ENCODE measurements around the gene ICOS. TPM values are rescaled to one million over a fixed set of nuclear protein-coding genes. Genes with fewer than 3 reads are reported as not detected.

Gene ICOS
- total and polyA plus RNA-seq, 4 donors: 0.02 to 0.17 (median 0.09) TPM; not detected in 1

DNA sequence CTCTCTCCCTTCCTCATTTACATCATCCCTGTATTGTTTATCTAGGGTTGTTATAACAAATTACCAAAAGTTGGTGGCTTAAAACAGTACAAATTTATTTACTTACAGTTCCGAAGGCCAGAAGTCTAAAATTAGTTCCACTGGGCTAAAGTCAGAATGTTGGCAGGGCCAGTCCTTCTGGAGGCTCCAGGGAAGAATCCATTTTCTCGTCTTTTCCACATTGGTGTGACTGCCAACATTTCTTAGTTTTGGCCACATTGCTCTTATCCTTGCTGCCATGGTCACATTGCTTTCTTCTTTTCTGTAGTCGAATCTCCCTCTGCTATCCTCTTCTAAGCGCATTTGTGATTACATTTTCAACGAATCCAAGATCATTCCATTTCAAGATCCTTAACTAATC is 34.7 kb downstream of the ICOS start:
- H3K4me1 ChIP-seq (ENCODE audit: control insufficient read depth in 4 of 4, insufficient read depth in 4 of 4, low read length in 3 of 4): no peaks in the 10 kb centered on the region
- H3K4me3 ChIP-seq (ENCODE audit: low read depth in 1 of 3, low read length in 3 of 3): no peak overlapping the region
- TF ChIP-seq SP1 (IDR thresholded peaks at IDR 0.05) (no peak), HNF4G (IDR thresholded peaks at IDR 0.05) (no peak), GABPA (IDR thresholded peaks at IDR 0.05 in 1 of 2, conservative IDR thresholded peaks at IDR 0.05 in 1 of 2) (no peak)
- H3K27ac ChIP-seq (ENCODE audit: low read depth in 1 of 2, low read length in 2 of 2): no peak overlapping the region
- no peaks in the 10 kb centered on the region for H3K9me3 ChIP-seq (ENCODE audit: control insufficient read depth in 4 of 4, low read length in 3 of 4)
- no peaks in the 10 kb centered on the region for H3K36me3 ChIP-seq (ENCODE audit: control insufficient read depth in 4 of 4, insufficient read depth in 3 of 4, low read depth in 1 of 4, low read length in 3 of 4)
- WGBS: 73% methylated on average over 5 of the region's 5 CpGs
- no peak overlapping the region for H3K9ac ChIP-seq (ENCODE audit: low read depth in 1 of 2, low read length in 2 of 2)
- no peak for DNase-seq (ENCODE audit: low spot score)
- no peaks in the 10 kb centered on the region for H3K27me3 ChIP-seq (ENCODE audit: control insufficient read depth in 4 of 4, insufficient read depth in 4 of 4, low read length in 3 of 4)

DNA sequence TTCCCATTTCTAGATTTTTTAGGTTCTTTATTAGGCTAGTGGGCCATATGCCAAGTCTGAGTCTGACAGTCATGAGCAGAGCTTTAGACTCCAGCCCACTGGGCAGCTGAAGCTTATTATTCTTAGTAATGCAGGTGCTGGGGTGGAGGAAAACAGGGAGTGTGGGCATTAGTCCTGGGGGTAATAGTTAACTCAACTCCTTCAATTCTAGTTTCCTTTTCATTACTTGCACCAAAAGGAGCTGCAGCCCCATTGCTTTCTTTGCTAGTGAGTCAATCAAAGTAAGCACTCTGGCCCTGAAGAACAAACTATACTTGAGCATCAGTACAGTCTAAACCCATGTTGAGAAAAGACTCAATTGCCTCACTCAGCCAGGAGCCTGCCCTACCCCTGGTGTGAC is 35.5 kb downstream of the ICOS start:
- Histone ChIP-seq H3K9me3 (ENCODE audit: control insufficient read depth in 4 of 4, low read length in 3 of 4) (no peaks in the 10 kb centered on the region), H3K27me3 (ENCODE audit: control insufficient read depth in 4 of 4, insufficient read depth in 4 of 4, low read length in 3 of 4) (no peaks in the 10 kb centered on the region), H3K27ac (ENCODE audit: low read depth in 1 of 2, low read length in 2 of 2) (no peak overlapping the region), H3K4me3 (ENCODE audit: low read depth in 1 of 3, low read length in 3 of 3) (no peak overlapping the region), H3K4me1 (ENCODE audit: control insufficient read depth in 4 of 4, insufficient read depth in 4 of 4, low read length in 3 of 4) (no peaks in the 10 kb centered on the region), H3K36me3 (ENCODE audit: control insufficient read depth in 4 of 4, insufficient read depth in 3 of 4, low read depth in 1 of 4, low read length in 3 of 4) (no peaks in the 10 kb centered on the region), H3K9ac (ENCODE audit: low read depth in 1 of 2, low read length in 2 of 2) (no peak overlapping the region)
- TF ChIP-seq JUND (IDR thresholded peaks at IDR 0.05) (no peak), RAD21 (IDR thresholded peaks at IDR 0.05) (no peak), YY1 (IDR thresholded peaks at IDR 0.05) (no peak), HNF4A (conservative IDR thresholded peaks at IDR 0.05) (no peak), EGR1 (IDR thresholded peaks at IDR 0.05; ENCODE audit: low read depth in 2 of 2) (no peak), FOXA2 (IDR thresholded peaks at IDR 0.05) (no peak), NR2F2 (IDR thresholded peaks at IDR 0.05) (no peak), RXRA (IDR thresholded peaks at IDR 0.05) (no peak)
- TF ChIP-seq, protein P1, sequence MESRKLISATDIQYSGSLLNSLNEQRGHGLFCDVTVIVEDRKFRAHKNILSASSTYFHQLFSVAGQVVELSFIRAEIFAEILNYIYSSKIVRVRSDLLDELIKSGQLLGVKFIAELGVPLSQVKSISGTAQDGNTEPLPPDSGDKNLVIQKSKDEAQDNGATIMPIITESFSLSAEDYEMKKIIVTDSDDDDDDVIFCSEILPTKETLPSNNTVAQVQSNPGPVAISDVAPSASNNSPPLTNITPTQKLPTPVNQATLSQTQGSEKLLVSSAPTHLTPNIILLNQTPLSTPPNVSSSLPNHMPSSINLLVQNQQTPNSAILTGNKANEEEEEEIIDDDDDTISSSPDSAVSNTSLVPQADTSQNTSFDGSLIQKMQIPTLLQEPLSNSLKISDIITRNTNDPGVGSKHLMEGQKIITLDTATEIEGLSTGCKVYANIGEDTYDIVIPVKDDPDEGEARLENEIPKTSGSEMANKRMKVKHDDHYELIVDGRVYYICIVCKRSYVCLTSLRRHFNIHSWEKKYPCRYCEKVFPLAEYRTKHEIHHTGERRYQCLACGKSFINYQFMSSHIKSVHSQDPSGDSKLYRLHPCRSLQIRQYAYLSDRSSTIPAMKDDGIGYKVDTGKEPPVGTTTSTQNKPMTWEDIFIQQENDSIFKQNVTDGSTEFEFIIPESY (IDR thresholded peaks at IDR 0.05): no peak
- TF ChIP-seq, protein P2, sequence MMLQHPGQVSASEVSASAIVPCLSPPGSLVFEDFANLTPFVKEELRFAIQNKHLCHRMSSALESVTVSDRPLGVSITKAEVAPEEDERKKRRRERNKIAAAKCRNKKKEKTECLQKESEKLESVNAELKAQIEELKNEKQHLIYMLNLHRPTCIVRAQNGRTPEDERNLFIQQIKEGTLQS (IDR thresholded peaks at IDR 0.05): no peak
- DNase-seq (ENCODE audit: low spot score): no peak

DNA sequence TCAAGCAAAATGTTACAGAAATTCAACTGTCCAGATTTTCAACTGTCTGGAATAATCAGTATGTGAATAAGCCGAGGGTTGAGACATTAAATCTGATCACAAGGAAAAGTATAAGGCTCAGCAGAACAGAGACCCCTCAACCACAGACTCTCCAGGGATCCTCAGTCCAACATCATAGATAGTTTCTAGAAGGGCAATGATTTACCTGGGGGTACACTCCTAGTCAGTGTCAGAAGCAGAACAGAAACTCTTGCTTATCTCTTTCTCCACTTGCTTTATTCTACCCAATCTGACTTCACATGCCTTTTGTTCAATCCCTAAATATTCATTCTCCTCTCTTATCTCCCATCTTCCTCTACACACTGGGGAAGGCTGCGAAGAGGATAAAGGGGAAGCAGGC is 36.4 kb downstream of the ICOS start:
- Histone ChIP-seq H3K36me3 (ENCODE audit: control insufficient read depth in 4 of 4, insufficient read depth in 3 of 4, low read depth in 1 of 4, low read length in 3 of 4) (no peaks in the 10 kb centered on the region), H3K27ac (ENCODE audit: low read depth in 1 of 2, low read length in 2 of 2) (no peak overlapping the region), H3K4me3 (ENCODE audit: low read depth in 1 of 3, low read length in 3 of 3) (no peak overlapping the region), H3K27me3 (ENCODE audit: control insufficient read depth in 4 of 4, insufficient read depth in 4 of 4, low read length in 3 of 4) (no peaks in the 10 kb centered on the region), H3K4me1 (ENCODE audit: control insufficient read depth in 4 of 4, insufficient read depth in 4 of 4, low read length in 3 of 4) (no peaks in the 10 kb centered on the region), H3K9me3 (ENCODE audit: control insufficient read depth in 4 of 4, low read length in 3 of 4) (no peaks in the 10 kb centered on the region), H3K9ac (ENCODE audit: low read depth in 1 of 2, low read length in 2 of 2) (no peak overlapping the region)
- 90% methylated on average over 2 of the region's 2 CpGs for WGBS
- no peak for DNase-seq (ENCODE audit: low spot score)
- no peak for TF ChIP-seq NR2F2 (IDR thresholded peaks at IDR 0.05)
- TF ChIP-seq JUND (IDR thresholded peaks at IDR 0.05): no peak
- no peak for TF ChIP-seq EGR1 (IDR thresholded peaks at IDR 0.05; ENCODE audit: low read depth in 2 of 2)
- no peak for TF ChIP-seq FOXA1 (IDR thresholded peaks at IDR 0.05)
- TF ChIP-seq, protein P2 (IDR thresholded peaks at IDR 0.05): no peak
- TF ChIP-seq HNF4G (IDR thresholded peaks at IDR 0.05): no peak
- TF ChIP-seq RAD21 (IDR thresholded peaks at IDR 0.05): no peak
- TF ChIP-seq YY1 (IDR thresholded peaks at IDR 0.05): no peak
- no peak for TF ChIP-seq RXRA (IDR thresholded peaks at IDR 0.05)
- TF ChIP-seq TAF1 (conservative IDR thresholded peaks at IDR 0.05): no peak
- TF ChIP-seq FOXA2 (IDR thresholded peaks at IDR 0.05): no peak
- TF ChIP-seq HNF4A (conservative IDR thresholded peaks at IDR 0.05): no peak
- TF ChIP-seq SP1 (IDR thresholded peaks at IDR 0.05): no peak
- TF ChIP-seq, protein P3, sequence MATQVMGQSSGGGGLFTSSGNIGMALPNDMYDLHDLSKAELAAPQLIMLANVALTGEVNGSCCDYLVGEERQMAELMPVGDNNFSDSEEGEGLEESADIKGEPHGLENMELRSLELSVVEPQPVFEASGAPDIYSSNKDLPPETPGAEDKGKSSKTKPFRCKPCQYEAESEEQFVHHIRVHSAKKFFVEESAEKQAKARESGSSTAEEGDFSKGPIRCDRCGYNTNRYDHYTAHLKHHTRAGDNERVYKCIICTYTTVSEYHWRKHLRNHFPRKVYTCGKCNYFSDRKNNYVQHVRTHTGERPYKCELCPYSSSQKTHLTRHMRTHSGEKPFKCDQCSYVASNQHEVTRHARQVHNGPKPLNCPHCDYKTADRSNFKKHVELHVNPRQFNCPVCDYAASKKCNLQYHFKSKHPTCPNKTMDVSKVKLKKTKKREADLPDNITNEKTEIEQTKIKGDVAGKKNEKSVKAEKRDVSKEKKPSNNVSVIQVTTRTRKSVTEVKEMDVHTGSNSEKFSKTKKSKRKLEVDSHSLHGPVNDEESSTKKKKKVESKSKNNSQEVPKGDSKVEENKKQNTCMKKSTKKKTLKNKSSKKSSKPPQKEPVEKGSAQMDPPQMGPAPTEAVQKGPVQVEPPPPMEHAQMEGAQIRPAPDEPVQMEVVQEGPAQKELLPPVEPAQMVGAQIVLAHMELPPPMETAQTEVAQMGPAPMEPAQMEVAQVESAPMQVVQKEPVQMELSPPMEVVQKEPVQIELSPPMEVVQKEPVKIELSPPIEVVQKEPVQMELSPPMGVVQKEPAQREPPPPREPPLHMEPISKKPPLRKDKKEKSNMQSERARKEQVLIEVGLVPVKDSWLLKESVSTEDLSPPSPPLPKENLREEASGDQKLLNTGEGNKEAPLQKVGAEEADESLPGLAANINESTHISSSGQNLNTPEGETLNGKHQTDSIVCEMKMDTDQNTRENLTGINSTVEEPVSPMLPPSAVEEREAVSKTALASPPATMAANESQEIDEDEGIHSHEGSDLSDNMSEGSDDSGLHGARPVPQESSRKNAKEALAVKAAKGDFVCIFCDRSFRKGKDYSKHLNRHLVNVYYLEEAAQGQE (IDR thresholded peaks at IDR 0.05): no peak
- TF ChIP-seq, protein P4, sequence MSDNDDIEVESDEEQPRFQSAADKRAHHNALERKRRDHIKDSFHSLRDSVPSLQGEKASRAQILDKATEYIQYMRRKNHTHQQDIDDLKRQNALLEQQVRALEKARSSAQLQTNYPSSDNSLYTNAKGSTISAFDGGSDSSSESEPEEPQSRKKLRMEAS (IDR thresholded peaks at IDR 0.05): no peak
- TF ChIP-seq GABPA (IDR thresholded peaks at IDR 0.05 in 1 of 2, conservative IDR thresholded peaks at IDR 0.05 in 1 of 2): no peak
- TF ChIP-seq, protein P1 (IDR thresholded peaks at IDR 0.05): no peak

All from liver (tissue), 9 donors.